GM10847 (cell line): ENCODE data around the gene LARP1B.

Source experiments
- POLR2A ChIP-seq: IDR thresholded peaks from 2 replicates; pipeline ENCODE4 v1.6.1; 2011; ENCODE audit not compliant: insufficient read length; ENCODE audit errors: extremely low read depth

The LARP1B gene

DNA sequence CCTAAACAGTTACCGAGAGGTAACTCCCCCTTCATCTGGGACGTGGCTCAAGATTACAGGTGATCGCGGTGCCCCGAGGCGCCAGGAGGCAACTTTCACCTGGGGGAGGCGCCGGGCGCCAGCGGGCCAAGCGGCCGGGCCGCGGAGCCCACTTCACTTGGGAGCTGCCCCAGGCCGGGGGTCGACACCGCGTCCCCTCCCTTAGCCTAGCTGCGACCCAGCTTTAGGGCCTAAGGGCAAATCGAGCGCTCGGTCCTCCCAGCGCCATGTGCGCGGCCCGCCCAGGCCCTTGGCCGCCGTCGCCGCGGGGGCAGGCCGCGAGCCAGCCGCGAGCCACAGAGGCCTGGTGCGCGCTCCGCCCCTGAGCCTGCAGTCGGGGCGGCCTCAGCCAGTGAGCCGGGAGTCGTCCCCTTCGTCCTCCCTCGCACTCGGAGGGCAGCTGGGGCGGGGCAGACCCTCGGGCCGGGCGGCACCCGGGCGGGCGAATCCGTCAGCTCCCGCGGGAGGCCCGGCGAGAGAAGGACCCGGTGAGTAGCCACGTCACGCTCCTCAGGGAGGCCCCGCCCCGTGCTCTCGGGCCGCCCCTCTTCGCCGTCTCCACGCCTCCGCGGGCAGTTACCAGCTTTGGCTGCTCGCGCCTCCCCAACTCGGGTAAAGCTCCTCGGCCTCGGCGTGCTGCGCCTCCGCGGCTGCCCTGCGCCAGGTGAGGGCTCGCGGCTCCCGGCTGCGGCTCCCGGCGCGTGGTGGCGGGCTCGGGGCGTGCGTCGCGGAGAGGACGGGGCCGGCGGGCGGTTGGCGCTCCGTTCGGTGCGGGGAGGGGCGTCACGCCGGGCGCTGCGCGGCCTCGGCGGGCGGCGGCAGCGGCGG, at the start of gene LARP1B:
Gene LARP1B (plus strand): TSS at position 614 of the 867 bp plus-strand sequence. CDS start 13,640 bp downstream, outside the sequence.
- TF ChIP-seq POLR2A, result peak; percentile 84

DNA sequence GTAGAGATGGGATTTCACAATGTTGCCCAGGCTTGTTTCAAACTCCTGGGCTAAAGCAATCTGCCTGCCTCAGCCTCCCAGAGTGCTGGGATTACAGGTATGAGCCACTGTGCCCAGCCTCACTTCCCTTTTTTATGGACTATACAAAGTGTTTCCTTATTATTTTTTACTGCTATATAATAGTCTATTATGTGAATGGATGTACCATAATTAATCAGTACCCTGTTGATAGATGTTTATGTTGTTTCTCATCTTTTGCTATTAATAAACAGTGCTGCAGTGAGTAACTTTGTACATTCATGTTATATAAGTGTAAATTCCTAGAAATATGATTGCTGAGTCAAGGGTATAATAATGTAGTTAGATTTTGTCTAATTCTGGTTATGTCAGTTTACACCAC, 35.8 kb upstream of the LARP1B start:
- no peak for TF ChIP-seq POLR2A

DNA sequence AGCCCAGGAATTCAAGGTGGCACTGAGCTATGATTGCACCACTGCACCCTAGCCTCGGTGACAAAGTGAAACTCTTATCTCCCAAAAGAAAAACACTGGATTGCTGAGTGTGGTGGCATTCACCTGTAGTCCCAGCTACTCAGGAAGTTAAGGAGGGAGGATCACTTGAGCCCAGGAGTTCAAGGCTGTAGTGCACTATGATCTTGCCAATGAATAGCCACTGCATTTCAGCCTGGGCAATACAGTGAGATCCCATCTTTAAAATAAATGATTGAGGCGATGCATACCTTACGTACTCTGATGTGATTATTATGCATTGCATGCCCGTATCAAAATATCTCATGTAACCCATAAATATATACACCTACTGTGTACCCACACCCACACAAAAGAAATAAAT, 31.2 kb upstream of the LARP1B start:
- TF ChIP-seq POLR2A, result no peak

DNA sequence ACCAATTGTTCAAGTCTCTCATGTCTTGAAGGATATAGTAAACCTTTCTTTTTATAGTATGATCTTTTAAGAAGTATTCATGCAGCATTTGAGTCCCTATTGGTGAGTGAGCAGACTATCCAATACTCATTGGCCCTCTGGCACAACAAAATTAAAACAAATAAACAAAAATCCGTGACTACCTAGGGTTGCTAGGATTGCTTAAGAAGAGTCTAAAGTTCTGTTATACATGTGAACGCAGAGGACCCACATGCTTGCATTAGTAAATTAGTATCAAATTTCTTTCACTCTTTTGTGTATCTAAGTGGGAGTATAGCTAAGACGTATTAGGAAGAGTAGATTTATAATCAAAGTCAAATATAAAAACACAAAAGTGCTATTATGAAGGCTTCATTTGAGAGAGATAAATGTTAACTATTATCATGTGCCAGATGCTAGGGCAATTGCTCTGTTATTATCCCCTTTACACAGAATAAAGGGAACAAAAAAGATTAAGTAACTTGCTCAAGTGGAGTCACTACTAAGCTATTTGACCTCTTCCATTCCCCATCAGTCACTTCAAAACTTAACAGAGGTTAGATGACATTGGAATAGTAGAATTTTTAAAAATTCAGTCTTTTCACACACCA, 29.2 kb upstream of the LARP1B start:
- TF ChIP-seq POLR2A, result no peak

DNA sequence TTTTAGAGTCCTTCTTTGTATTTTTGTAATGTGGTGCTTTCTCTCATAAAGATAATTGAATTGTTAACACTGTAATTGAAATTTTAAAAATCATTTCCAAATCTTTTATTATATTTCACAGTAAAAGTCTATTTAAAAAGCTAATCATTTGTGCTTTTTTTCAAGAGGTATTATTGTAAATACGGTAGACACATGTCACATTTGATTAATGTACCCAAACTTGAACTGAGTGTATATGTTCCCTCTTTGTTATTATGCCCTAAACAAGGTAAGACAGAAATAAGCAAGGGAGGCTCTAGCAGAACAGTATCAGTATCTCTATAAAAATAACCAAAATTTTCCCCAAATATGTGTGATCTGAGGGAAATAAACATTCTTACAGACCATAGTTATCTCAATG, 21.5 kb upstream of the LARP1B start:
- TF ChIP-seq POLR2A, result no peak

DNA sequence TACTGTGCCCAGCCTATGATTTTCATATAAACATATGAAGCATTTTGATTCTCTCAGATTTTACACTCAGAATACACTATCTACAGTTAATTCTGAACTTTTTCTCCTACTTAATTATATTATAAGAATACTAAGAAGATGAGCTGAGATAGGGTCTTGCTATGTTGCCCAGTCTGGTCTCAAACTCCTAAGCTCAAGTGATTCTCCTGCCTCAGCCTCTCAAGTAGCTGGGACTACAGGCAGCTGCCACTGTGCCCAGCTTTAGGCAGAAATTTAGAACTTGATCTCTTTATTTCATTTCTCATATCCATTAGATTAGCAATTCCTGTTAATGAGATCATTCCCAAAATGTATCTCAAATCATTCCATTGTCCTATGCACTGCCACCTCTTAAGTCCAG, 4.7 kb upstream of the LARP1B start:
- no peak for TF ChIP-seq POLR2A

DNA sequence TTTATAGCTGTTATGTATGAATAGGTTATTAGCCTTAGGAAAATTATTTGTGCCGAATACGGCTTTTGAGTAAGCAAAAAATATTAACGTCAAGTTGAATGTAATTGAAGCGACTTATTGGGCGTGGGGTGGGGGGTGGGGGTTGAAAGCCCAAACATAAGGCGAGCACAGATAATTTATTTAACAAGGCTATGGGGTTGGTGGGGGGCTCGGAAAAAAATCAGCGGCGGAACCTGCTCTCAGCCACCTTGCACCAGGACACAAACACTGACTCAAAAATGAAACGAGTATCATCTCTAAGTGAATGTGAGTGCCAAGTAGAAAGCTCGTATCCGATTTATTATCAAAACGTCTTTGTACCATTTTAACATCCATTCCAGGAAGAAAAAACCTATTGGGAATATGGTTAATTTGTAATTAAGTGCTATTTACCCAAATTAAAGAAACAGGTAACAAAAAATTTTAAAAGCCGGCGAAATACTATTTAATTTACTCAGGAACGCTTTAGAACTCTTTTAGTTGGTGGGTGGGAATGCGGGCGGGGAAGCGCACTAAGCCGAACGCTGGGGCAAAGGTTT, 902 bp upstream of the LARP1B start:
- no peak for TF ChIP-seq POLR2A

DNA sequence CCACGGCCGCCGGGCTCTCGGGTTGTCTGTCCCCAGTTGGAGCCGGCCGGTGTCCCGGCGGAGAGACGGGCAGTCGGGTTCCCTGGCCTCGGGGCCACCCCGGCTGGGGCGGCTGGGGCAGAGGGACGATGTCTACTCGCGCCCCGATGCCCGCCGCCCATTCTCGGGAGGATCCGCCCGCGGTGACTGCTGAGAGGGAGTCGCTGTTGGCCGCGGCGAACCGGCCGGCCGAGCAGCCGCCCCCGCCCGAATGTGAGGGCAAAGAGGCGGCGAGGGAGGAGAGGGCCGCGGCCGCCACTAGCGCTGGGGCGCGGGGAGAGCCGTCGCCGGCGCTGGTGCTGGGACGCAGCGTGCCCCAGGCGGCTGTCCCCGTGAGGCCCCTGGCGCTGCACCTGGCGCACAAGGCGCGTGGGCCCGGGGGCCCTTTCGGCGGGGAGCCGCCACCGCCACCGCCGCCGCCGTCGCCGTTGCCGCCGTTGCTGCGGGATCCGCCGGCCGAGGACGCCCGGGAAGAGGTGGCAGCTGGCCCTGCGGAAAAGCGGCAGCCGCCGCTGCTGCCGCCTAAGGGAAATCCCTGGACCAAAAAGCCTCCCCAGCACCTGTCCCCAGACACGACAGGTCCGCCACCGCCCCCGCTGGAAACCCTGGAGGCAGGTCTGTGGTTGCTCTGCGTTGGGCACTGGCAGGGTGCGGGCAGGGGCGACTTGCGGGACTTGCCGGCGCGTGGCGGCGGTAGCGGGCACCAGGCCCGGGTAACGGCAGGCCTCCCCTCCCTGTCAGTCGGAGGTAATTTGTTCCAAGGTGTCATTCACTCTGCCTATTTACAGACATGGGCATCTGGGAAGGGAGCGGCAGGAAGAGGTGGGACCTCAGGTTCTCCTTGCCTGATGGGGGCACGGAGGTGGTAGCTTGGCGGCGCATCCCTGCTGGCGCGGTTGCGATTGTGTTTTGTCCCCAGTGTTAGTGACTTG, 739 bp downstream of the LARP1B start:
- TF ChIP-seq POLR2A, result no peak

DNA sequence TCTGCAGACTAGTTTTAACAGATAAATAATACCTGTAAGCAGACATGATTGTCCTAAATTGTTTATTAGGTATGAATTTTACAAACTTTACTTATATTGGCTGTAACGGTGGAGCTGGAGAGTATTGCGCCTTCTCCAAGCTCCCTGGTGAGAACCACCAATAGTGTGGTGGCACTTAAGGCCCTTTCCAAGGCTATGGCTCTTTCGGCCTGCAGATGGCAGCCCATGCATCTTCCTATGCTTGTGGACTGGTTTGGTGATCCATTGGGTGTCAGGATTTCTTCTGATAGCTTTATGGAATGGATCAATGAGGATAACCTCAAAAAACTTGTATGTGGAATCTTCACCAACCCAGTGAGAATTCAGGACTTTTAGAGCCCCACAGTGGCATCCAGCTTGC, 7.8 kb downstream of the LARP1B start:
- TF ChIP-seq POLR2A, result no peak

DNA sequence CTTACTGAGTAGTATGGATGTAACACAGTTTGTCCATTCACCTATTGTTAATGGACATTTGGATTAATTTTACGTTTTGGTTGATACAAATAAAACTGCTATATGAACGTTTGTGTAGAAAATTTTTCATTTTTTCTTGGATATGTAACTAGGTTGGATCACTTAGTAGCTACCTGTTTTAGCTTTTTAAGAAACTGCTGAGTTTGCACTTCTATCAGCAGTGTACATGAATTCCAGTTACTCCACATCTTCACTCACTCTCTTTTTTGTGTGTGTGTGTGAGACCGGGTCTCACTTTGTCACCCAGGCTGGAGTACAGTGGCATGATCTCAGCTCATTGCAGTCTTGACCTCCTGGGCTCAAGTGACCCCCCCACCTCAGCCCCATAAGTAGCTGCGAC, 15.4 kb downstream of the LARP1B start:
- TF ChIP-seq POLR2A, result no peak

DNA sequence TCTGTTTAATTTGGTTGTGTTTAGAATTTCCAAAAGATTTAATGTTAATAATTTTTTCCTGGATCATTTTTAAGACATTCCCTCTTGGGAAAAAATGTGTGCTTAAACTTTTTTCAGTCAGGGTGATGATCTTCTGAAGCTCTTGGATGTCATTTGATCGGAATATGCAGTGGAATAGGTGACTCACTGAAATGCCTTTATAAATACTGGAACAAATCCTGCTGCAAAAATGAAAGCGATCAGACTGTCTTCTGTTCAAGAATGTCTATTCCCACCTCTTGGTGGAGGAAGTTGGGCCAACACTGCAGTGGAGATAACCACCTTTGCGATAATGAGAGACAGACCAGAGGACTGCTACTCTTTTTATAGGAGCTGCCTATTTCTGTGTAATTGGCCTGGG, 46.7 kb downstream of the LARP1B start:
- TF ChIP-seq POLR2A, result no peak

DNA sequence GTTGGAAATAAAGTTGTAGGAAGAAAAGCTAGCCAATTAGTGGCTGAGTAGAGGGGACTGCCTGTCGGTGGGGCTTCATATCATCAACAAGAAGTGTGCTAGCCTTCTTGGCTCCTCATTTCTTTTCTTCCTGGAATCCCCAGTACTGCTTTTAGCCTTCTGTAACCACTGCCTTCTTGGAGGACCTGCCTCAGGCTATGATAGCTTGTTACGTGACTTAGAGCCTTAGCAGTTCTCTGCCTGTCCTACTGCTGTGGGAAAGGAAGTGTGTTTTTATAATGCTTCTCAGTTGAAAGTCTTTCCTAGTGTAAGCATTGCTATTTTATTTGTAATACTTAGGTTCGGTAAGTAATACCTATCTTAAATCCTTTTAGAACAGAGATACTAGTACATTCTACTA, 61.9 kb downstream of the LARP1B start:
- no peak for TF ChIP-seq POLR2A

DNA sequence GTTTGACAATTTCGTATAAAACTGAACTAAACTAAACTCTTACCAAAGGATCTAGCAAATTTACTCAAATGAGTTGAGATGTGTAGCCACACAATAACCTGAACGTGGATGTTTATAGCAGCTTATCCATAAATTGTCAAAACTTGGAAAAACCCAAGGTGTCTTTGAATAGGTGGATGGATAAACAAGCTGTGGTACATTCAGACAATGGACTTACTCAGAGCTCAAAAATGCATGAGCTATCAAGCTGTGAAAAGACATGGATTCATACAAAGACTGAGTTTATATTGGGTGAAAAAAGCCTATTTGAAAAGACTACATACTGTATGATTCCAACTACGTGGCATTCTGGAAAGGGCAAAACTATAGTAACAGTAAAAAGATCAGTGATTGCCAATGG, 69.5 kb downstream of the LARP1B start:
- TF ChIP-seq POLR2A, result no peak

DNA sequence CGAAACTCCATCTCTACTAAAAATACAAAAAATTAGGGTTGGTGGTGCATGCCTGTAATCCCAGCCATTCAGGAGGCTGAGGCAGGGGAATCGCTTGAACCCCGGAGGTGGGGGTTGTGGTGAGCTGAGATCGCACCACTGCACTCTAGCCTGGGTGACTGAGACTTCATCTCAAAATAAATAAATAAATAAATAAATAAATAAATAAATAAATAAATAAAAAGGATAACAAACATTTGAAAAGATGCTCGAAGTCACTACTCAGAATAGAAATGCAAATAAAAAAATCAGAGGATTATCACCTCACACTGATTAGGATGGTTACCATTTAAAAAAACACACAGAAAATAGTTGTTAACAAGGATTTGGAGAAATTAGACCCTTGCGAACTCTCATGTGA, 73.8 kb downstream of the LARP1B start:
- TF ChIP-seq POLR2A, result no peak

DNA sequence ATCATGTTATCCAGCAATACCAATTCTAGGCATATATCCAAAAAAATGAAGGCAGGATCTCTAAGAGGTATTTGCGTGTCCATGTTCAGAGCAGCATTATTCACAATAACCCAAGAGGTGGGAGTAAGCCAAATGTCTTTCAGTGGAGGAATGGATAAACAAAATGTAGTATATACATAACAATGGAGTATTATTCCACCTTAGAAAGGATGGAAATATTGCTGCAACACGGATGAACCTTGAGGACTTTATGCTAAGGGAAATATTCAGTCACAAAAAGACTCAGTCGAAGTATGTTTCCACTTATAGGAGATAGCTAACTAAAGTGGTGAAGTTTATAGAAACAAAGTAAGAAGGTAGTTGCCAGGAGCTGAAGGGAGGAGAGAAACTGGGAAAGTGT, 74.3 kb downstream of the LARP1B start:
- no peak for TF ChIP-seq POLR2A
